K562 (cell line): ENCODE results near the gene C11orf98. TPM values are rescaled to one million over a fixed set of nuclear protein-coding genes. Genes with fewer than 3 reads are reported as not detected.

Source experiments
- AFF1 ChIP-seq, 2 experiments: fragments of 450-650 bp; IDR thresholded peaks; 2 replicates each; pipeline ENCODE4 v1.6.1; 2018; ENCODE audit warnings: mild to moderate bottlenecking in 2 of 2, low read depth in 1 of 2; ENCODE audit not compliant: partially characterized antibody in 2 of 2
- CHD7 ChIP-seq: fragments of 200-600 bp; sonication (generic); IDR thresholded peaks from one replicate; pipeline ENCODE4 v1.6.1; 2012; ENCODE audit warnings: mild to moderate bottlenecking, low read depth, low read length, inconsistent platforms
- CXXC5 ChIP-seq: fragments of 250-450 bp; sonication (Bioruptor Pico); IDR thresholded peaks from 2 replicates; pipeline ENCODE4 v1.8.0; 2022; ENCODE audit warnings: inconsistent platforms, mild to moderate bottlenecking, moderate library complexity
- ID3 ChIP-seq, 2 experiments: fragments of 250-450 bp in 1 of 2; fragments of 450-650 bp in 1 of 2; sonication (Bioruptor Pico) in 1 of 2; IDR thresholded peaks; 2 replicates each; pipeline versions ENCODE4 v1.6.1 to v1.8.0; 2016 to 2021; ENCODE audit warnings: mild to moderate bottlenecking in 2 of 2, moderate library complexity in 2 of 2, missing compliant biosample characterization in 1 of 2, missing genetic modification characterization in 1 of 2
- MYC ChIP-seq, 2 experiments: fragments of 250-450 bp in 1 of 2; sonication (Bioruptor Pico) in 1 of 2; IDR thresholded peaks; 2 replicates each; pipeline versions ENCODE4 v1.5.1 to v1.6.1; 2012 to 2021; ENCODE audit warnings: low read depth in 2 of 2, borderline replicate concordance in 1 of 2, improper control_type of control experiment in 1 of 2, low read length in 1 of 2, mild to moderate bottlenecking in 1 of 2, moderate library complexity in 1 of 2
- TCF7 ChIP-seq: sonication (generic); IDR thresholded peaks from 2 replicates; pipeline ENCODE4 v1.6.1; 2016; ENCODE audit warnings: antibody characterized with exemption, borderline replicate concordance
- TOE1 ChIP-seq, 2 experiments: fragments of 450-650 bp in 1 of 2; sonication (generic) in 1 of 2; formaldehyde crosslinking in 1 of 2; IDR thresholded peaks; 2 replicates each; pipeline versions ENCODE4 v1.7.1 to v1.8.0; 2016 to 2022; ENCODE audit warnings: borderline replicate concordance in 2 of 2, mild to moderate bottlenecking in 2 of 2, antibody characterized with exemption in 1 of 2, inconsistent platforms in 1 of 2, low read depth in 1 of 2, missing genetic modification reagents in 1 of 2, moderate library complexity in 1 of 2
- polyA plus RNA-seq, 8 experiments: library from polyadenylated mRNA; depleted of rRNA in 4 of 8; stranded (reverse) in 5 of 8; unstranded in 3 of 8; fragments of >200 nt; fragmentation: Nextera tagmentation in 2 of 8; fragmentation: Illumina TruSeq in 1 of 8; extraction: Ambion mirVana in 2 of 8; extraction: Trizol in 1 of 8; gene quantifications; 2 replicates each; pipeline versions ENCODE4 v1.2.1 to v1.2.3, GENCODE V29; 2011 to 2014; ENCODE audit warnings: inconsistent platforms in 1 of 8, missing spikeins in 1 of 8
- total RNA-seq, 7 experiments: library from RNA; depleted of rRNA in 6 of 7; stranded (reverse); fragments of >200 nt in 6 of 7; fragmentation: Illumina TruSeq in 2 of 7; extraction: Trizol in 2 of 7; gene quantifications; 2 replicates each; pipeline versions ENCODE4 v1.2.1 to v1.2.3, GENCODE V29; 2011 to 2021; ENCODE audit warnings: low replicate concordance in 1 of 7

C11orf98 gene
- total and polyA plus RNA-seq, 9 of the 15 experiments (the other 6 are each of a cell fraction or from before 2014, with no cell fraction given) = 103 to 352 (median 218) TPM

GRCh38 chr11:62678770-62679696 is 14.0 kb upstream of the C11orf98 start, which contains the start of gene UBXN1 (continued):
- no peak for TF ChIP-seq CHD7
- peak; percentile 66 for TF ChIP-seq CXXC5
- peak; percentile 51; the same call in 1 of the 2 replicates for TF ChIP-seq TCF7
- peak; percentile 97 for TF ChIP-seq TOE1 (IDR thresholded peaks at IDR 0.05; ENCODE audit: borderline replicate concordance)
- no peak for TF ChIP-seq TOE1 (CRISPR knock-in tag; IDR thresholded peaks at IDR 0.05; ENCODE audit: borderline replicate concordance, low read depth)
- peak; percentile 38 to 58 for TF ChIP-seq AFF1 (IDR thresholded peaks at IDR 0.05; ENCODE audit: low read depth in 1 of 2, partially characterized antibody in 2 of 2)
- peak; percentile 79 for TF ChIP-seq MYC (IDR thresholded peaks at IDR 0.05; ENCODE audit: low read depth, low read length)
- 0 out of 2 replicates have a peak, but pooled peaks have one; percentile 26 for TF ChIP-seq MYC (CRISPR knock-in tag; IDR thresholded peaks at IDR 0.05; ENCODE audit: borderline replicate concordance, low read depth)
- no peak for TF ChIP-seq ID3 (CRISPR knock-in tag; IDR thresholded peaks at IDR 0.05)
- peak; percentile 63; the same call in 1 of the 2 replicates for TF ChIP-seq ID3 (tag; IDR thresholded peaks at IDR 0.05)
